Stomach (tissue), 9 donors: ENCODE results near the gene MRPS18A. TPM values are rescaled to one million over a fixed set of nuclear protein-coding genes. Genes with fewer than 3 reads are reported as not detected.

Experiments used
- DNase-seq, 2 donors: peaks; one replicate each; pipeline versions ENCODE4 v3.0.0 to v3.0.0-alpha.2; 2013 to 2019
- H3K27ac ChIP-seq, 5 donors: fragments of 200-600 bp in 4 of 5; sonication (generic) in 4 of 5; one replicate each; pipeline ENCODE4 v1.5.1; 2013 to 2019; ENCODE audit warnings: mild to moderate bottlenecking in 1 of 5, moderate library complexity in 1 of 5
- H3K27me3 ChIP-seq, 3 donors: fragments of 200-600 bp; sonication (generic); one replicate each; pipeline ENCODE4 v1.5.1; 2017 to 2019; ENCODE audit warnings: mixed run types in 1 of 3
- H3K36me3 ChIP-seq, 4 donors: fragments of 200-600 bp; sonication (generic); 1 replicate in 3 of 4; 2 replicates in 1 of 4; pipeline ENCODE4 v1.5.1; 2016 to 2019
- H3K4me1 ChIP-seq, 4 donors: fragments of 200-600 bp; sonication (generic); one replicate each; pipeline ENCODE4 v1.5.1; 2016 to 2019
- H3K4me3 ChIP-seq, 4 donors: fragments of 200-600 bp; sonication (generic) in 3 of 4; one replicate each; pipeline ENCODE4 v1.5.1; 2016 to 2019; ENCODE audit warnings: mild to moderate bottlenecking in 1 of 4
- H3K9me3 ChIP-seq, 4 donors: fragments of 200-600 bp; sonication (generic); one replicate each; pipeline ENCODE4 v1.5.1; 2016 to 2019
- CTCF ChIP-seq, 7 experiments: fragments of 450-650 bp in 4 of 7; fragments of 200-600 bp in 3 of 7; sonication (generic) in 3 of 7; IDR thresholded peaks; one replicate each; pipeline ENCODE4 v1.5.1; 2016 to 2019; ENCODE audit warnings: antibody characterized with exemption in 7 of 7, control low read depth in 2 of 7, mild to moderate bottlenecking in 1 of 7
- EP300 ChIP-seq: sonication (generic); formaldehyde crosslinking; IDR thresholded peaks from one replicate; pipeline ENCODE4 v1.6.1; 2017; ENCODE audit warnings: antibody characterized with exemption
- POLR2A ChIP-seq, 4 donors: fragments of 450-650 bp; IDR thresholded peaks; one replicate each; pipeline ENCODE4 v1.6.1; 2016; ENCODE audit warnings: antibody characterized with exemption in 4 of 4, control low read depth in 2 of 4, mild to moderate bottlenecking in 1 of 4, moderate library complexity in 1 of 4
- POLR2AphosphoS5 ChIP-seq, 3 donors: sonication (generic); formaldehyde crosslinking; IDR thresholded peaks; one replicate each; pipeline ENCODE4 v1.6.1; 2016; ENCODE audit warnings: antibody characterized with exemption in 3 of 3
- WGBS, 5 donors: extraction: QIAGEN DNeasy Blood & Tissue Kit in 3 of 5; methylation state at CpG; one replicate each; pipeline versions ENCODE4 v1.1.5 to v1.1.7; 2013 to 2018; 5-methylcytosine and 5-hydroxymethylcytosine counted together
- intact Hi-C: fragments of 100-400 bp; cut with DNase I; formaldehyde crosslinking; loops from one replicate; pipeline ENCODE4 v1.15.1; 2023; ENCODE audit warnings: low total_unique reads
- polyA plus RNA-seq, 3 donors: library from polyadenylated mRNA; stranded (reverse); fragments of 200-250 nt; gene quantifications; one replicate each; pipeline ENCODE4 v1.2.3, GENCODE V29; 2013
- total RNA-seq, 5 donors: library from RNA; depleted of rRNA; stranded (reverse); fragments of >200 nt; gene quantifications; one replicate each; pipeline versions ENCODE4 v1.1.0 to v1.2.3, GENCODE V29; 2014 to 2016
- donor health status: healthy with polysubstance abuse.
- donor health status: Bipolar disorder and iron deficiency.
- donor health status: healthy.

Gene MRPS18A
- total and polyA plus RNA-seq, 8 donors: 1.7 to 111 (median 36.9) TPM

GRCh38 chr6:43677759-43678158 is 9.8 kb downstream of the MRPS18A start:
- no peak overlapping the region for H3K4me3 ChIP-seq
- intact Hi-C loops: no loop called here
- H3K9me3 ChIP-seq: no peaks in the 10 kb centered on the region
- H3K36me3 ChIP-seq: peaks cover 65 to 95% (median 91%) of the 10 kb centered on the region in 4 donors
- no peak overlapping the region for H3K27ac ChIP-seq
- peaks cover under 1 to 32% (median 16%) of the 10 kb centered on the region in 4 donors for H3K4me1 ChIP-seq
- WGBS, 5 donors: 82 to 91% (median 85%) methylated on average over 7 of the region's 7 CpGs
- no peaks in the 10 kb centered on the region for H3K27me3 ChIP-seq
- DNase-seq: no peak
- TF ChIP-seq CTCF (IDR thresholded peaks at IDR 0.05): no peak
- TF ChIP-seq POLR2A (IDR thresholded peaks at IDR 0.05): no peak
- TF ChIP-seq POLR2AphosphoS5 (IDR thresholded peaks at IDR 0.05): no peak
- TF ChIP-seq EP300: no peak

DNA sequence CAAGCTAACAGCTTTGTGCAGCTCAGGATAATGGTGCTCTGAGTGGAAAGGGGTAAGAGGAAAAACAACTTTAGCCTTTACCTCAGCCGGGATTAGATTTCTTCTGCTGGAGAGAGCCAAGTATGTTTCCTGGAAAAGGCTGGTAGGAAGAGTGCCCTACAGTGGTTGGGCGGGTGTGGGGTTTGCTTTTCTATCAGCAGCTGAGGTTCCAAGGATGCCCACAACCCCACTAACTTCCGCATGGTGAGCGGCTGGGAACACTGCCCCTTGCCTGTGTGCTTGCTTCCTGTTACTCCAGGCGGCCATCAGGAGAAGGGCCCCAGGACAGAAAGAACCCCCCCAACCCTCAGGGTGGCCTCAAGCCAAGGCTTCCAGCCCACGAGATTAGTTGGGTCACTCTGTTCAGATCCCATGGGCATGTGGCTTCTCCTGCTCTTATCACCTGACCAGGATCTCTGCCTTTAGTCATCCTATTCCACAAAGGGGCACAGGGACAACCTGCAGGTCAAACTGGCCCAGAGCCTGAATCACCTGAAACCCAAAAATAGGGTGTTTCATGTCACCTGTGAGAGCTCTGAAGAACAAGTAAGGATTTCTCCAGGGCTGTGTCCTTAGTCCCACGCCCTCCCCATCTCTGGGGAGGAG is 10.5 kb downstream of the MRPS18A start:
- Histone ChIP-seq H3K27me3 (no peaks in the 10 kb centered on the region), H3K27ac (no peak overlapping the region), H3K9me3 (no peaks in the 10 kb centered on the region), H3K4me1 (peaks cover 7 to 32% (median 18%) of the 10 kb centered on the region in 4 donors), H3K4me3 (no peak overlapping the region), H3K36me3 (peaks cover 67 to 95% (median 93%) of the 10 kb centered on the region in 4 donors)
- TF ChIP-seq CTCF (IDR thresholded peaks at IDR 0.05): no peak
- no peak for TF ChIP-seq POLR2A (IDR thresholded peaks at IDR 0.05)
- no peak for TF ChIP-seq POLR2AphosphoS5 (IDR thresholded peaks at IDR 0.05)
- TF ChIP-seq EP300: no peak
- WGBS, 5 donors: 83 to 89% (median 84%) methylated on average over 6 to 7 of the region's 7 CpGs
- DNase-seq: no peak
- intact Hi-C loops: no loop called here

DNA sequence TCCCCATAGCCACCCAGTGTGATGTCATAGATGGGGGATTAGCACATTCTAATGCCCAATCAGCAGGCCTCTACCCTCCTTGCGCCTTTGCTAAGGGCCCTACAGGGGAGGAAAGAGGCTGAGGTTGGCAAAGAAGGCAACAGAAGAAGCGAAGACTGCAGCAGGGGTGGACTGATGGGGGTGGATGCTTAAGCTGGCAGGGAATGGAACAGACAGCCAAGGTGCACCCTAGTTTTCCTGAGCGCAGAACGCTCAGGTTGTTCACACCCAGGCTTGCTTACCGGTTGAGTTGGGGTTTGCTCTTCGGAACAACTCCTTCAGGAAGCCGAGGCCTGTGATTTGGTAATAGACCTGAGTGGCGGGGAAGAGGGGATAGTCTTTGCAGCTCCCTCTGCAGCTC is 12.7 kb downstream of the MRPS18A start:
- no peaks in the 10 kb centered on the region for H3K9me3 ChIP-seq
- 92 to 97% (median 95%) methylated on average over 8 of the region's 8 CpGs for WGBS, 5 donors
- H3K36me3 ChIP-seq: peaks cover 69 to 98% (median 97%) of the 10 kb centered on the region in 4 donors
- no peak for TF ChIP-seq POLR2AphosphoS5 (IDR thresholded peaks at IDR 0.05)
- TF ChIP-seq EP300: no peak
- no peak for TF ChIP-seq CTCF (IDR thresholded peaks at IDR 0.05)
- no peak for TF ChIP-seq POLR2A (IDR thresholded peaks at IDR 0.05)
- no peaks in the 10 kb centered on the region for H3K27me3 ChIP-seq
- H3K27ac ChIP-seq: no peak overlapping the region
- DNase-seq: no peak
- intact Hi-C loops: no loop called here
- H3K4me3 ChIP-seq: no peak overlapping the region
- H3K4me1 ChIP-seq: peaks cover 13 to 37% (median 26%) of the 10 kb centered on the region in 4 donors

DNA sequence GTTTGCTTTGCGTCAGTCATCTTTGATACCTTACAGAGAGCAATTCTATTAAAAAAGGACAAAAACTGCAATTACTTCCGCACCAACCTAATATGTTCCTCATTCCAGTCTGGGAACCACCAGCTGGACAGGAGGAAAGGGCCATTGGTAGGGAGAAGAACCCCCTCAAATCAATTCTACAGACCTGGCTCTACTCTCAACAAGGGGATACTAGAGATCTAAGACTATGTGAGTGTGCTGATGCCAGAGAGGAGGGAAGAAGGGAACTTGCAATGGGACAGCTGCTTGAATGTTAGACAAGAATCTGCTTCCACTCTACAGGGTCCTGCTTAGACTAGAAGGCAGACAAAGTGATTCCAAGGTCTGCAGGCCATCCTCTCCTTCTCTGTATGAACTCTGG is 13.3 kb downstream of the MRPS18A start:
- intact Hi-C loops: no loop called here
- no peak for TF ChIP-seq POLR2AphosphoS5 (IDR thresholded peaks at IDR 0.05)
- no peak for TF ChIP-seq POLR2A (IDR thresholded peaks at IDR 0.05)
- no peak for TF ChIP-seq CTCF (IDR thresholded peaks at IDR 0.05)
- TF ChIP-seq EP300: no peak
- no peaks in the 10 kb centered on the region for H3K27me3 ChIP-seq
- H3K4me1 ChIP-seq: peaks cover 20 to 44% (median 32%) of the 10 kb centered on the region in 4 donors
- H3K36me3 ChIP-seq: peaks cover 69 to 92% (median 91%) of the 10 kb centered on the region in 4 donors
- peak overlapping the region in 1 of 5 donors; percentile 74 for H3K27ac ChIP-seq
- H3K4me3 ChIP-seq: no peak overlapping the region
- DNase-seq: no peak
- no peaks in the 10 kb centered on the region for H3K9me3 ChIP-seq
- 90 to 97% (median 94%) methylated on average over 2 of the region's 2 CpGs for WGBS, 5 donors
